GM21786 (cell line): ENCODE data around the gene RPL3.

ENCODE experiments used
- ATAC-seq: cut with Tn5 transposase; IDR thresholded peaks from one replicate; pipeline ENCODE4 v1.9.1; 2021; ENCODE audit not compliant: unreplicated experiment

Gene RPL3

DNA sequence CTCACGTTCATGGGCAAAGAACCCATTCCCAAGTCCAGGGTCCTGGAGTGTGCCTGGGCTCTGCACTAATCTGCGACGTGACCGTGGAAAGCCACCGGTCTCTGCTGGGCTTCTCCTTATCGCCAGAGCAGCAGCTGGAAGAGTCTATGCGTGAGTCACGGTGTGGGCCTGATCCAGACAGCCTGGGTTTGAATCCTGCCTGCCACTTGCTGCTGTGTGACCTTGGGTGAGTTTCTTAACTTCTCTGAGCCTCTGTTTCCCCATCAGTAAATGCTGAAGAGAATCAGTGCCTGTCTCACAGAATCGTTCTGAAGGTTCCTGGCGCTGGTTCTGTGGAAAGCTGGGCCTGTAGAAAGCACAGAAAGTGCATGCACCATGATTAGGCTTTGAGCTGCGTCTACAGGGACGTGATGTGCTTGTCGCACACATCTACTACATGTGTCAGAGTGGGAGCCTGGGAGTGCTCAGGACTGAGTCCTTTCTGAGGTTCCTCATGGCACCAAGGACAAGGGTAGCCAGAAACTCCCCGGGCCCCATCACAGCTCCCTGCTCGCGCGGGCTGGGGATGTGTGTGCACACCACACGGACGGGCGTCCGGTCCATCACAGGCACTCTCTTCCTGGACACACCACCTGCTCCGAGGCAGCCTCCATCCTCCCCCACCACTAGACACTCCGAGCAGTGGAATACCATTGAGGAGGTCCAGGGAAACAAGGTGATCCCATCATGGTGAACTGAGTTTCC is 54.1 kb downstream of the RPL3 start:
- ATAC-seq: no peak

DNA sequence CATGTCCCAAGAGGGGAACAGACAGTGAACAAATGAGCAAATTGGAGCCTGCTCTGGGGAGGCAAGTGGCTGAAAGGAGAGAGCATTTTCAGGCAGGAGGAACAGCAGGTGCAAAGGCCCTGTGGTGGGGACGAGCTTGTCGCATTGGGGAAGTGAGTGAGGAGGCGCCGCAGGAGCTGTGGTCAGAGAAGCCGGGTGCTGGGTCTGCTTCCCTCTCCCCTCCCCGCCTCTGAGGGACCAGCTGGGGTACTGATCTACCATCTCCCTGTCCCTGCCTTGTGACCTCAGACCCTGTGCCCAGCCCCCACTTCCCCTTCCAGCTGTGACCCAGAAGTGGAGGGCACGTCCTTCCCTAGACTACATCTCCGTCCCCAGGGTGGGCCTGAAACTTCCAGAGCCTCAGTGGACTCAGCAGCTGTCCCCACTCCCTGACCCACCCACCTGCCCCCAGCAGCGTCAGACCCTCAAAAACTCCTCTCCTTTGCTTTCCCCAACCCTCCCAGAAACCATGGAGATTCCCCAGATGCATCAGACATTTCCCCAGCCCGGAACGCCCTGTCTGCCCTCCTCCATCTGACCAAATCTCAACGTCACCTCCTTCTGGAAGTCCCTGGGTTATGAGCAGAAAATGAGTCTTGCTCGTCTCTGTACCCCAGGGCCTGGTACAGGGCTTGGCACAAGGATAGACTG is 54.9 kb downstream of the RPL3 start:
- no peak for ATAC-seq

DNA sequence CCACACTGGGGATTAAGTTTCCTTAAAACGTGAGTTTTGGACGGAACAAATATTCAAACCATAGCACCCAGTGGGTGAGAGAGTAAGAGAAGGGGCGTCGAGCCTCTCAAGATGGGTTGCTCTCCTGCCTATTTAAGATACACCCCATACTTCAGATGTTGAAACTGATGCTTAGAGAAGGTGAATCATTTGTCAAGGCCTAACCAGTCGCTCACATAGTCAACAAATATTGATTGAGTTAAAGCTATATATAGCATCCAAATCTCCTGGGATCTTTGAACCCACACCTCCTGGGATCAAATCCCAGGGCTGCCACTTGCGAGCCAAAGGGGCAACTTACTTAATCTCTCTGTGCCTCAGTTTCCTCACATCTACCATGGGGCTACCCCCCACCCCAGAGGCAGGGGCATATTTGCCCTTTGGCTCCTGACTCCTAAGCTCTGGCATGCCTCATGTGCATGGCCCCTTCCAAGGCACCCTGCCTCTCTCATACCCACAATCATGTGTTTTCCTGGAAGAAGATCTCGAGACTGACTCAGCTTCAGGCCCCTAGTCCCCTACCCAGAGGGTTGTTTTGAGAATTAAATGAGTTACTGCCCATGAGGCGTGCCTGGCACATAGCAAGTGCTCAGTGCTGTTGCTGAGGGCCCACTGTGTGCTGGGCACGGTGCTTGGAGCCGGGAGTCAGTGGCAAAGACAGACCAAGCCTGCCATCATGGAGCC is 55.6 kb downstream of the RPL3 start:
- no peak for ATAC-seq
